ENCODE data around the gene WASL.

DNA sequence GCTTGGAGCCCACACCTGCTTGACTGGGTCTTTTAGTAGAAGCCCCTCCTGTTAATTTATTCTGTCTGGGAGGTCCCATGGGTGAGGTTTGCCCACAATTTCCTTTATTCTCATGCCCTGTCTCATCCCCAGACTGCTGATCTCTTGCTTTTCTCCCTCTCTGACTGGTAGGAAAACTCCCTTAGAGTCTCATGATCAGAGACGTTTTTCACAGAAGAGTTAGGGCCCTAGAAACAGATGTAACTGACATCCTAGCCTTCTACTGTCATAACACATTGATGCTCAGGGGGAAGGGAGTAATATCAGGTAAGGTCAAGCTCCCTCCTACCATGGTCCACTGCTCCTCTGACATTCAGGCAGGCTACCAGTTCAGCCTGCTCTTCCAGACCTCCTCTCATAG lies 43.7 kb upstream of the WASL start:
- TF ChIP-seq POLR2A (IDR thresholded peaks at IDR 0.05; ENCODE audit: low read length) = no peak
- no peak for TF ChIP-seq GATA1 (IDR thresholded peaks at IDR 0.05; ENCODE audit: low read depth, low read length)

Data from erythroblast (primary cell).